Keratinocyte (primary cell): ENCODE results near the gene HOXB8. TPM values are rescaled to one million over a fixed set of nuclear protein-coding genes. Genes with fewer than 3 reads are reported as not detected.

ENCODE experiments used
- DNase-seq: peaks from one replicate; pipeline ENCODE4 v3.0.0-alpha.2; 2011; ENCODE audit warnings: low read depth, missing footprints, low spot score
- FAIRE-seq: peaks from 2 replicates; lab custom pipeline; 2011; peaks lifted over from hg19 to GRCh38; lab: Jason Lieb, UNC
- H2AFZ ChIP-seq: 2 replicates; pipeline ENCODE4 v1.6.0; 2012; ENCODE audit warnings: low read length, control low read depth, inconsistent platforms; ENCODE audit not compliant: control insufficient read depth
- H3K27ac ChIP-seq: 2 replicates; pipeline ENCODE4 v1.5.1; 2011; ENCODE audit warnings: low read length; ENCODE audit not compliant: control insufficient read depth, insufficient read depth
- H3K27me3 ChIP-seq: 3 replicates; pipeline ENCODE4 v1.6.0; 2011; ENCODE audit warnings: low read length; ENCODE audit not compliant: control insufficient read depth, insufficient read depth; ENCODE audit errors: extremely low read depth
- H3K36me3 ChIP-seq, 2 experiments: 2 replicates in 1 of 2; 3 replicates in 1 of 2; pipeline ENCODE4 v1.5.1; 2011; ENCODE audit warnings: low read length in 2 of 2, mild to moderate bottlenecking in 1 of 2; ENCODE audit not compliant: control insufficient read depth in 2 of 2, insufficient read depth in 2 of 2; ENCODE audit errors: extremely low read depth in 1 of 2
- H3K4me1 ChIP-seq: 3 replicates; pipeline ENCODE4 v1.5.1; 2011; ENCODE audit warnings: low read length; ENCODE audit not compliant: control insufficient read depth, insufficient read depth; ENCODE audit errors: extremely low read depth
- H3K4me2 ChIP-seq: 3 replicates; pipeline ENCODE4 v1.6.0; 2011; ENCODE audit warnings: low read depth, low read length; ENCODE audit not compliant: control insufficient read depth, insufficient read depth; ENCODE audit errors: extremely low read depth
- H3K4me3 ChIP-seq, 3 experiments: fragments of 200-600 bp in 1 of 3; sonication (generic) in 1 of 3; 2 replicates in 2 of 3; 3 replicates in 1 of 3; pipeline ENCODE4 v1.5.1; 2011 to 2016; ENCODE audit warnings: low read length in 3 of 3, mild to moderate bottlenecking in 3 of 3, control low read depth in 2 of 3, inconsistent platforms in 1 of 3, low read depth in 1 of 3, mixed read lengths in 1 of 3, mixed run types in 1 of 3, moderate library complexity in 1 of 3; ENCODE audit not compliant: control insufficient read depth in 2 of 3, insufficient read depth in 2 of 3; ENCODE audit errors: extremely low read depth in 1 of 3
- H3K79me2 ChIP-seq: 2 replicates; pipeline ENCODE4 v1.6.0; 2012; ENCODE audit warnings: low read length; ENCODE audit not compliant: control insufficient read depth, insufficient read depth
- H3K9ac ChIP-seq: 3 replicates; pipeline ENCODE4 v1.6.0; 2011; ENCODE audit warnings: low read length; ENCODE audit not compliant: control insufficient read depth, insufficient read depth; ENCODE audit errors: extremely low read depth
- H3K9me1 ChIP-seq: 3 replicates; pipeline ENCODE4 v1.6.0; 2011; ENCODE audit warnings: low read length; ENCODE audit not compliant: control insufficient read depth, insufficient read depth; ENCODE audit errors: extremely low read depth
- H3K9me3 ChIP-seq: 2 replicates; pipeline ENCODE4 v1.5.1; 2012; ENCODE audit warnings: low read depth, low read length; ENCODE audit not compliant: control insufficient read depth
- H4K20me1 ChIP-seq: 3 replicates; pipeline ENCODE4 v1.6.0; 2011; ENCODE audit warnings: low read length; ENCODE audit not compliant: control insufficient read depth, insufficient read depth; ENCODE audit errors: extremely low read depth
- EZH2 ChIP-seq: IDR thresholded peaks from one replicate; pipeline ENCODE4 v1.6.1; 2012; ENCODE audit warnings: inconsistent platforms, mild to moderate bottlenecking, low read length, moderate library complexity
- dilution Hi-C: fragments of 300-500 bp; cut with MboI; formaldehyde crosslinking; loops from one replicate; pipeline ENCODE4 v1.7.0; 2020; ENCODE audit warnings: low sequenced_read_pairs; ENCODE audit not compliant: extremely low pct_ligation_motif_present
- polyA plus RNA-seq, 5 experiments: library from polyadenylated mRNA; depleted of rRNA in 3 of 5; stranded (reverse) in 3 of 5; stranded (forward) in 1 of 5; unstranded in 1 of 5; fragments of >200 nt; gene quantifications; 1 replicate in 1 of 5; 2 replicates in 3 of 5; 3 replicates in 1 of 5; pipeline versions ENCODE4 v1.2.1 to v1.2.3, GENCODE V29; 2011 to 2012; ENCODE audit warnings: missing spikeins in 2 of 5, low read depth in 1 of 5, low replicate concordance in 1 of 5
- TF ChIP-seq, protein P1 (sequence below), 3 experiments: IDR thresholded peaks in 1 of 3; conservative IDR thresholded peaks in 1 of 3; optimal IDR thresholded peaks in 1 of 3; 2 replicates in 2 of 3; 3 replicates in 1 of 3; pipeline versions ENCODE3 to v1.5.1; 2011; ENCODE audit warnings: low read length in 3 of 3, mild to moderate bottlenecking in 3 of 3, moderate library complexity in 2 of 3, control low read depth in 1 of 3, inconsistent platforms in 1 of 3; ENCODE audit not compliant: insufficient read depth in 2 of 3; ENCODE audit errors: extremely low read depth in 1 of 3

The HOXB8 gene
- polyA plus RNA-seq, 1 donor (not counting 4 experiments of a cell fraction or from before 2014, with no cell fraction given): not detected

DNA sequence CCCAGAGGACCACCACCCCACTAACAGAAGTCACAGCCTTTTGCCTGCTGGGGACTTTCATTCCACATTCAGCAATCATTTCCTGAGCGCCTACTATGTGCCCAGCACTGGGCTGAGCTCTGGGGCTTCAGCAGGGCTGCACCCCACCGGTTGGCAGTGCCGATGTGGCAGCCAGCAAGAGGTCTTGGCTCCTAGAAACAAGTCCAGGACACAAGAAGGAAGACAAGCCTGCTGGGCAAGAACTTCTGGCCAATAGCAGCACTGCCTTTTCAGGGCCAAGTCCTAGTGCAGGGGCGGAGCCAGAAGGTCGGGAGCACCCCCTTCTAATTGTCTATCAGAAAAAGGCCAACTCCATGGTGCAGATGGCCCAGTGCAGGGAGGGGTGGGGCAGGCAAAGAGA lies 24.0 kb upstream of the HOXB8 start:
- Histone ChIP-seq H3K9me1 (no peaks in the 10 kb centered on the region), H3K4me1 (no peaks in the 10 kb centered on the region), H2AFZ (no peak overlapping the region), H3K27me3 (peaks cover 100% of the 10 kb centered on the region), H3K79me2 (no peaks in the 10 kb centered on the region), H4K20me1 (peaks cover 8% of the 10 kb centered on the region), H3K27ac (no peak overlapping the region), H3K9ac (no peak overlapping the region), H3K36me3 (no peaks in the 10 kb centered on the region), H3K9me3 (no peaks in the 10 kb centered on the region), H3K4me2 (no peak overlapping the region), H3K4me3 (no peak overlapping the region)
- no peak for FAIRE-seq
- no peak for DNase-seq
- no peak for TF ChIP-seq EZH2
- TF ChIP-seq, protein P1, sequence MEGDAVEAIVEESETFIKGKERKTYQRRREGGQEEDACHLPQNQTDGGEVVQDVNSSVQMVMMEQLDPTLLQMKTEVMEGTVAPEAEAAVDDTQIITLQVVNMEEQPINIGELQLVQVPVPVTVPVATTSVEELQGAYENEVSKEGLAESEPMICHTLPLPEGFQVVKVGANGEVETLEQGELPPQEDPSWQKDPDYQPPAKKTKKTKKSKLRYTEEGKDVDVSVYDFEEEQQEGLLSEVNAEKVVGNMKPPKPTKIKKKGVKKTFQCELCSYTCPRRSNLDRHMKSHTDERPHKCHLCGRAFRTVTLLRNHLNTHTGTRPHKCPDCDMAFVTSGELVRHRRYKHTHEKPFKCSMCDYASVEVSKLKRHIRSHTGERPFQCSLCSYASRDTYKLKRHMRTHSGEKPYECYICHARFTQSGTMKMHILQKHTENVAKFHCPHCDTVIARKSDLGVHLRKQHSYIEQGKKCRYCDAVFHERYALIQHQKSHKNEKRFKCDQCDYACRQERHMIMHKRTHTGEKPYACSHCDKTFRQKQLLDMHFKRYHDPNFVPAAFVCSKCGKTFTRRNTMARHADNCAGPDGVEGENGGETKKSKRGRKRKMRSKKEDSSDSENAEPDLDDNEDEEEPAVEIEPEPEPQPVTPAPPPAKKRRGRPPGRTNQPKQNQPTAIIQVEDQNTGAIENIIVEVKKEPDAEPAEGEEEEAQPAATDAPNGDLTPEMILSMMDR (optimal IDR thresholded peaks at IDR 0.05 in 1 of 3, IDR thresholded peaks at IDR 0.05 in 1 of 3, conservative IDR thresholded peaks at IDR 0.05 in 1 of 3; ENCODE audit: extremely low read depth in 1 of 3, insufficient read depth in 2 of 3, low read length in 3 of 3): no peak
- dilution Hi-C loops: no loop called here

DNA sequence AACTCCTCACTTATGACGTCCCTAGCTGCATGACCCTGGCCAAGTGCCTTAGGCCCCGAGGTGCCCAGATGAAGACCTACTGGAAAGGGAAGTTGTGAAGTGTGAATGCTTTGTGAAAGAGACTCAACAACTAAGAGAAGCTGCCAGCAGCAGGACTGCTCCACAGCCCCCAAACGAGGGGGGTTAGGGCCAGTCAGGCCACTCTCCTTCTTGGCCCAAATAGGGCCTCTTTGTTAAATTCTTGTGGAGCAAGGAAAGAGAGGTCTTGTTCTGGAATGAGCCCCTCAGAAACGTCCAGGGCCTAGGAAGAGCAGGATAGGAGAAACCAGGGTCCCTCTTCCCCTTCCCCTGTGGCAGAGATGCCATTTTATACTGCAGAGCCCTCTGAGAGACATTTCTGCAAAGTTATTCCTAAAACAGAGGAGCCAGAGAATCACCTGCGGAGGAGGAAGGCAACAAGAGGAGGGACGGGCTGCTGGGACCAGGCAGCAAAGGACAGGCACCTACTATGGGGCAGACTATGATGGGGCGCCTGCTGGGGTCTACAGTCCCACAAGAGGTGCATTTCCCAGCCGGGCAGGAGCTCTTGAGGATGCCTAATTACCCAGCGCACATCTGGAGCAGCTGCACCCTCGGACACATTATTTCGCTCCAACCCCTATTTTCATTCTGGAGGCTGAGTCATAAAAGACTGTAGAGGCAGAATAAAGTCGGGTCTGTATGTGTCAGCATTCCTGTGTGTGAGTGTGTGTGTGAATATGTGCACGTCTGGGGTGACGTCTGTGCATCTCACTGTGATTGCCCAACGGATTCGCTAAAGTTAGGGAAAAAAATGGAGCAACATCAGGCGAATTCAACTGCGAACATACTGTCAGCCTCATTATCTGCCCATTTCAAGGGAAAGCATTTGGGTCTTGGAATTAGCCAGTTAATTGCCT lies 22.5 kb upstream of the HOXB8 start:
- FAIRE-seq: no peak
- Histone ChIP-seq H3K27ac (no peak overlapping the region), H4K20me1 (peaks cover 6% of the 10 kb centered on the region), H3K9me3 (no peaks in the 10 kb centered on the region), H2AFZ (no peak overlapping the region), H3K9me1 (no peaks in the 10 kb centered on the region), H3K4me2 (peak overlapping the region; percentile 6), H3K36me3 (no peaks in the 10 kb centered on the region), H3K27me3 (peaks cover 100% of the 10 kb centered on the region), H3K9ac (no peak overlapping the region), H3K4me1 (no peaks in the 10 kb centered on the region), H3K79me2 (no peaks in the 10 kb centered on the region), H3K4me3 (no peak overlapping the region)
- dilution Hi-C loops: no loop called here
- DNase-seq: peak; percentile 23
- TF ChIP-seq EZH2: peak; percentile 25
- TF ChIP-seq, protein P1 (optimal IDR thresholded peaks at IDR 0.05 in 1 of 3, IDR thresholded peaks at IDR 0.05 in 1 of 3, conservative IDR thresholded peaks at IDR 0.05 in 1 of 3; ENCODE audit: extremely low read depth in 1 of 3, insufficient read depth in 2 of 3, low read length in 3 of 3): no peak
